PC-9 (cell line): ENCODE data around the gene EXOC2.

Experiments
- EZH2 ChIP-seq: fragments of 200-600 bp; sonication (generic); IDR thresholded peaks from 2 replicates; pipeline ENCODE4 v1.8.0; 2017; ENCODE audit warnings: antibody characterized with exemption, low read depth
- TF ChIP-seq, protein P1 (sequence below): fragments of 200-600 bp; sonication (generic); conservative IDR thresholded peaks from 2 replicates; pipeline ENCODE4 v1.6.1; 2017; ENCODE audit warnings: mixed run types, antibody characterized with exemption, mild to moderate bottlenecking, moderate library complexity

GRCh38 chr6:470051-470900 lies 222.7 kb downstream of the EXOC2 start:
- TF ChIP-seq, protein P1, sequence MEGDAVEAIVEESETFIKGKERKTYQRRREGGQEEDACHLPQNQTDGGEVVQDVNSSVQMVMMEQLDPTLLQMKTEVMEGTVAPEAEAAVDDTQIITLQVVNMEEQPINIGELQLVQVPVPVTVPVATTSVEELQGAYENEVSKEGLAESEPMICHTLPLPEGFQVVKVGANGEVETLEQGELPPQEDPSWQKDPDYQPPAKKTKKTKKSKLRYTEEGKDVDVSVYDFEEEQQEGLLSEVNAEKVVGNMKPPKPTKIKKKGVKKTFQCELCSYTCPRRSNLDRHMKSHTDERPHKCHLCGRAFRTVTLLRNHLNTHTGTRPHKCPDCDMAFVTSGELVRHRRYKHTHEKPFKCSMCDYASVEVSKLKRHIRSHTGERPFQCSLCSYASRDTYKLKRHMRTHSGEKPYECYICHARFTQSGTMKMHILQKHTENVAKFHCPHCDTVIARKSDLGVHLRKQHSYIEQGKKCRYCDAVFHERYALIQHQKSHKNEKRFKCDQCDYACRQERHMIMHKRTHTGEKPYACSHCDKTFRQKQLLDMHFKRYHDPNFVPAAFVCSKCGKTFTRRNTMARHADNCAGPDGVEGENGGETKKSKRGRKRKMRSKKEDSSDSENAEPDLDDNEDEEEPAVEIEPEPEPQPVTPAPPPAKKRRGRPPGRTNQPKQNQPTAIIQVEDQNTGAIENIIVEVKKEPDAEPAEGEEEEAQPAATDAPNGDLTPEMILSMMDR: no peak
- no peak for TF ChIP-seq EZH2
